ENCODE results near the gene CRYGC. TPM values are rescaled to one million over a fixed set of nuclear protein-coding genes. Genes with fewer than 3 reads are reported as not detected.
"Not testable (repeated sequence)": the region's sequence is repeated elsewhere in the genome, so short reads cannot be mapped to it uniquely, and the experiment has no call there.

The CRYGC gene
- total RNA-seq, 1 experiment from 2014 or later = not detected

DNA sequence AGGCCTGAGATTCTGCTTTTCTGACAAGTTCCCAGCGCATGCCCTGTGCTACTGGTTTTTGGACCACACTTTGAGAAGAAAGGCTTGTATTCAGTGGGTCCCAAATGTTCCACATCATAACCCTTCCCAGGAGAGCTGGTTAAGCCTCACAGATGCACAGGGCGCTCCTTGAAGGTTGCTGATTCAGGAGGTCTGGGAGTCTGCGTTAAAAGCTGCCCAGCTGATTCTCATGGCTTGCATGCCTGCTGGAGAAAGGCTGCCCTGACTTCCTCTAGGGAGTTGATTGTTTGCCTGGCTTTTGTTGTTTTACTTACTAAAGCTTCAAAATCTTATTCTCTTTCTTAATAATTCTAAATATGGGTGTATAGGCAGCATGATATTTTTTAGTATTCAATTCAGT lies 26.0 kb downstream of the CRYGC start:
- no peaks in the 10 kb centered on the region for H3K27me3 ChIP-seq (ENCODE audit: insufficient read depth, low read depth)
- intact Hi-C loops (cut with micrococcal nuclease; ENCODE audit: unreplicated experiment) = loop anchor here (2.0 kb wide), 1 partner anchor 71 kb away; no protein-coding TSS in a partner anchor

GRCh38 chr2:208101716-208102631 lies 27.7 kb downstream of the CRYGC start:
- H3K4me1 ChIP-seq (replicated peaks; ENCODE audit: insufficient read depth) = no peaks in the 10 kb centered on the region
- CTCF ChIA-PET = interaction anchor here (0.6 to 1.7 kb wide), 4 partner anchors 73 to 533 kb away, joined by 4 to 8 read pairs (median 8); partner anchors contain the start of gene IDH1
- no peaks in the 10 kb centered on the region for H3K36me3 ChIP-seq (ENCODE audit: low read depth)
- H3F3A ChIP-seq (ENCODE audit: insufficient read depth, low read depth) = no peaks in the 10 kb centered on the region
- TF ChIP-seq, protein P1, sequence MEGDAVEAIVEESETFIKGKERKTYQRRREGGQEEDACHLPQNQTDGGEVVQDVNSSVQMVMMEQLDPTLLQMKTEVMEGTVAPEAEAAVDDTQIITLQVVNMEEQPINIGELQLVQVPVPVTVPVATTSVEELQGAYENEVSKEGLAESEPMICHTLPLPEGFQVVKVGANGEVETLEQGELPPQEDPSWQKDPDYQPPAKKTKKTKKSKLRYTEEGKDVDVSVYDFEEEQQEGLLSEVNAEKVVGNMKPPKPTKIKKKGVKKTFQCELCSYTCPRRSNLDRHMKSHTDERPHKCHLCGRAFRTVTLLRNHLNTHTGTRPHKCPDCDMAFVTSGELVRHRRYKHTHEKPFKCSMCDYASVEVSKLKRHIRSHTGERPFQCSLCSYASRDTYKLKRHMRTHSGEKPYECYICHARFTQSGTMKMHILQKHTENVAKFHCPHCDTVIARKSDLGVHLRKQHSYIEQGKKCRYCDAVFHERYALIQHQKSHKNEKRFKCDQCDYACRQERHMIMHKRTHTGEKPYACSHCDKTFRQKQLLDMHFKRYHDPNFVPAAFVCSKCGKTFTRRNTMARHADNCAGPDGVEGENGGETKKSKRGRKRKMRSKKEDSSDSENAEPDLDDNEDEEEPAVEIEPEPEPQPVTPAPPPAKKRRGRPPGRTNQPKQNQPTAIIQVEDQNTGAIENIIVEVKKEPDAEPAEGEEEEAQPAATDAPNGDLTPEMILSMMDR (conservative IDR thresholded peaks at IDR 0.05) = peak; percentile 65
- TF ChIP-seq EZH2 (IDR thresholded peaks at IDR 0.05; ENCODE audit: low read depth) = no peak
- no peaks in the 10 kb centered on the region for H3K9me3 ChIP-seq (ENCODE audit: insufficient read depth, low read depth)
- no peak overlapping the region for H3K4me2 ChIP-seq
- H3K27ac ChIP-seq = no peak overlapping the region
- H2AFZ ChIP-seq = no peak overlapping the region
- H3K27me3 ChIP-seq (ENCODE audit: insufficient read depth, low read depth) = no peaks in the 10 kb centered on the region
- no TSS peak for BruUV-seq (replicated peaks)
- no peaks in the 10 kb centered on the region for H4K20me1 ChIP-seq (ENCODE audit: insufficient read depth)
- no peak overlapping the region for H3K4me3 ChIP-seq
- DNase-seq = peak in 1 of 2 experiments; percentile 38
- POLR2A ChIA-PET (ENCODE audit: unreplicated experiment) = interaction anchor here (0.6 to 0.7 kb wide), 2 partner anchors 153 to 243 kb away, joined by 3 read pairs; partner anchors contain the start of gene IDH1
- intact Hi-C loops (cut with micrococcal nuclease; ENCODE audit: unreplicated experiment) = loop anchor here (1.0 to 2.0 kb wide), 2 partner anchors 73 to 153 kb away; partner anchors contain the start of gene IDH1
- H3K9me2 ChIP-seq (ENCODE audit: insufficient read depth) = no peaks in the 10 kb centered on the region
- H3K79me2 ChIP-seq (ENCODE audit: low read depth) = no peaks in the 10 kb centered on the region

More for the DNA sequence above, 26.0 kb downstream of the CRYGC start:
- TF ChIP-seq EZH2 (IDR thresholded peaks at IDR 0.05; ENCODE audit: low read depth) = no peak
- TF ChIP-seq, protein P1 (conservative IDR thresholded peaks at IDR 0.05) = no peak
- H2AFZ ChIP-seq = no peak overlapping the region
- no peaks in the 10 kb centered on the region for H3F3A ChIP-seq (ENCODE audit: insufficient read depth, low read depth)
- POLR2A ChIA-PET (ENCODE audit: unreplicated experiment) = no interaction called here
- no TSS peak for BruUV-seq (replicated peaks)
- H4K20me1 ChIP-seq (ENCODE audit: insufficient read depth) = no peaks in the 10 kb centered on the region
- CTCF ChIA-PET = interaction anchor here (0.6 kb wide), 1 partner anchor 1106 kb away, joined by 3 read pairs; no protein-coding TSS in a partner anchor
- H3K4me3 ChIP-seq = no peak overlapping the region
- no peaks in the 10 kb centered on the region for H3K79me2 ChIP-seq (ENCODE audit: low read depth)
- no peak overlapping the region for H3K27ac ChIP-seq
- no peaks in the 10 kb centered on the region for H3K9me3 ChIP-seq (ENCODE audit: insufficient read depth, low read depth)
- no peak for DNase-seq
- H3K36me3 ChIP-seq (ENCODE audit: low read depth) = no peaks in the 10 kb centered on the region
- no peak overlapping the region for H3K4me2 ChIP-seq
- no peaks in the 10 kb centered on the region for H3K4me1 ChIP-seq (replicated peaks; ENCODE audit: insufficient read depth)
- no peaks in the 10 kb centered on the region for H3K9me2 ChIP-seq (ENCODE audit: insufficient read depth)

- no peaks in the 10 kb centered on the region for H4K20me1 ChIP-seq (ENCODE audit: insufficient read depth)
- no peaks in the 10 kb centered on the region for H3K9me2 ChIP-seq (ENCODE audit: insufficient read depth)
- H3F3A ChIP-seq (ENCODE audit: insufficient read depth, low read depth) = no peaks in the 10 kb centered on the region
- ChIA-PET POLR2A (ENCODE audit: unreplicated experiment) (no interaction called here), CTCF (no interaction called here)
- H3K27me3 ChIP-seq (ENCODE audit: insufficient read depth, low read depth) = no peaks in the 10 kb centered on the region
- no peaks in the 10 kb centered on the region for H3K9me3 ChIP-seq (ENCODE audit: insufficient read depth, low read depth)
- no TSS peak for BruUV-seq (replicated peaks)
- no peaks in the 10 kb centered on the region for H3K79me2 ChIP-seq (ENCODE audit: low read depth)
- no peak for DNase-seq
- no peaks in the 10 kb centered on the region for H3K36me3 ChIP-seq (ENCODE audit: low read depth)
- H3K27ac ChIP-seq = no peak overlapping the region
- H2AFZ ChIP-seq = no peak overlapping the region
- intact Hi-C loops (cut with micrococcal nuclease; ENCODE audit: unreplicated experiment) = no loop called here
- H3K4me2 ChIP-seq = no peak overlapping the region
- no peak overlapping the region for H3K4me3 ChIP-seq
- H3K4me1 ChIP-seq (replicated peaks; ENCODE audit: insufficient read depth) = no peaks in the 10 kb centered on the region
- TF ChIP-seq EZH2 (IDR thresholded peaks at IDR 0.05; ENCODE audit: low read depth) = no peak
- TF ChIP-seq, protein P1 (conservative IDR thresholded peaks at IDR 0.05) = no peak
Observed at GRCh38 chr2:208099682-208100470, 29.8 kb downstream of the CRYGC start.

DNA sequence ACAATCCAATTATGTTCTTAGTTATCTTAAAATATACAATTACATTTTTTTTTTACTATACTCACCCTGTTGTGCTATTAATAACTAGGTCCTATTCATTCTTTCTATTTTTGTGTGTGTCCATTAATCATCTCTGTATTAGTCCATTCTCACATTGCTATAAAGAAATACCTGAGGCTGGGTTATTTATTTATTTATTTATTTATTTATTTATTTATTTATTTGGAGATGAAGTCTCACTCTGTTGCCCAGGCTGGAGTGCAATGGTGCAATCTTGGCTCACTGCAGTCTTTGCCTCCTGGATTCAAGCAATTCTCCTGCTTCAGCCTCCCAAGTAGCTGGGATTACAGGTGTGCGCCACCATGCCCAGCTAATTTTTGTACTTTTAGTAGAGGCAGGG lies 30.9 kb downstream of the CRYGC start:
- CTCF ChIA-PET; POLR2A ChIA-PET (ENCODE audit: unreplicated experiment); intact Hi-C loops (cut with micrococcal nuclease; ENCODE audit: unreplicated experiment): not testable (repeated sequence)

More for the DNA sequence above, 30.9 kb downstream of the CRYGC start:
- not testable (repeated sequence) for H3K27me3 ChIP-seq (ENCODE audit: insufficient read depth, low read depth); H3K27ac ChIP-seq; DNase-seq; H3K9me3 ChIP-seq (ENCODE audit: insufficient read depth, low read depth); H3K79me2 ChIP-seq (ENCODE audit: low read depth); H3K9me2 ChIP-seq (ENCODE audit: insufficient read depth); H3K4me2 ChIP-seq; H2AFZ ChIP-seq; H3K4me1 ChIP-seq (replicated peaks; ENCODE audit: insufficient read depth); H3F3A ChIP-seq (ENCODE audit: insufficient read depth, low read depth); BruUV-seq (replicated peaks); H3K4me3 ChIP-seq; H3K36me3 ChIP-seq (ENCODE audit: low read depth); H4K20me1 ChIP-seq (ENCODE audit: insufficient read depth)

All from PC-9 (cell line).